ENCODE results near the gene THADA.

THADA gene

GRCh38 chr2:43309935-43310334 lies 285.9 kb downstream of the THADA start:
- Mint-ChIP-seq H3K4me3 (no peak overlapping the region), H3K36me3 (ENCODE audit: low read depth) (peaks cover 21% of the 10 kb centered on the region), H3K9me3 (no peaks in the 10 kb centered on the region), H3K4me1 (peaks cover 22% of the 10 kb centered on the region), H3K27me3 (ENCODE audit: low read depth, poor library complexity) (no peaks in the 10 kb centered on the region), H3K27ac (no peak overlapping the region)
- TF ChIP-seq CTCF (IDR thresholded peaks at IDR 0.05) = no peak
- no peak for DNase-seq

GRCh38 chr2:43307973-43308372 lies 287.9 kb downstream of the THADA start:
- Mint-ChIP-seq H3K9me3 (no peaks in the 10 kb centered on the region), H3K4me3 (no peak overlapping the region)
- no peak for TF ChIP-seq CTCF (IDR thresholded peaks at IDR 0.05)

GRCh38 chr2:43307046-43307445 lies 288.8 kb downstream of the THADA start:
- TF ChIP-seq CTCF (IDR thresholded peaks at IDR 0.05) = no peak
- H3K4me3 Mint-ChIP-seq = no peak overlapping the region
- H3K27me3 Mint-ChIP-seq (ENCODE audit: low read depth, poor library complexity) = peaks cover under 1% of the 10 kb centered on the region
- H3K36me3 Mint-ChIP-seq (ENCODE audit: low read depth) = peaks cover 21% of the 10 kb centered on the region
- no peak for DNase-seq
- peak overlapping the region; percentile 47 for H3K27ac Mint-ChIP-seq
- H3K9me3 Mint-ChIP-seq = no peaks in the 10 kb centered on the region
- H3K4me1 Mint-ChIP-seq = peaks cover 16% of the 10 kb centered on the region

More at GRCh38 chr2:43307973-43308372, 287.9 kb downstream of the THADA start:
- Mint-ChIP-seq H3K27ac (no peak overlapping the region), H3K4me1 (peaks cover 23% of the 10 kb centered on the region), H3K27me3 (ENCODE audit: low read depth, poor library complexity) (no peaks in the 10 kb centered on the region), H3K36me3 (ENCODE audit: low read depth) (peaks cover 21% of the 10 kb centered on the region)
- DNase-seq = no peak

- peaks cover 3% of the 10 kb centered on the region for H3K27me3 Mint-ChIP-seq (ENCODE audit: low read depth, poor library complexity)
- peaks cover 21% of the 10 kb centered on the region for H3K36me3 Mint-ChIP-seq (ENCODE audit: low read depth)
- H3K9me3 Mint-ChIP-seq = no peaks in the 10 kb centered on the region
- TF ChIP-seq CTCF (IDR thresholded peaks at IDR 0.05) = no peak
- H3K4me3 Mint-ChIP-seq = no peak overlapping the region
- peak overlapping the region; percentile 77 for H3K27ac Mint-ChIP-seq
- no peak for DNase-seq
- H3K4me1 Mint-ChIP-seq = peaks cover 16% of the 10 kb centered on the region
Observed at GRCh38 chr2:43306197-43306596, 289.6 kb downstream of the THADA start.

- Mint-ChIP-seq H3K4me1 (peaks cover 17% of the 10 kb centered on the region), H3K27me3 (ENCODE audit: low read depth, poor library complexity) (peaks cover 3% of the 10 kb centered on the region), H3K27ac (peak overlapping the region; percentile 68), H3K4me3 (no peak overlapping the region), H3K36me3 (ENCODE audit: low read depth) (peaks cover 17% of the 10 kb centered on the region), H3K9me3 (no peaks in the 10 kb centered on the region)
- no peak for DNase-seq
- no peak for TF ChIP-seq CTCF (IDR thresholded peaks at IDR 0.05)
Observed at GRCh38 chr2:43305517-43305916, 290.3 kb downstream of the THADA start.

GRCh38 chr2:43305012-43305411 lies 290.8 kb downstream of the THADA start:
- peaks cover 13% of the 10 kb centered on the region for H3K36me3 Mint-ChIP-seq (ENCODE audit: low read depth)
- H3K4me1 Mint-ChIP-seq = peaks cover 21% of the 10 kb centered on the region
- DNase-seq = no peak
- peak overlapping the region; percentile 68 for H3K27ac Mint-ChIP-seq
- no peak for TF ChIP-seq CTCF (IDR thresholded peaks at IDR 0.05)
- H3K27me3 Mint-ChIP-seq (ENCODE audit: low read depth, poor library complexity) = peaks cover 3% of the 10 kb centered on the region
- no peak overlapping the region for H3K4me3 Mint-ChIP-seq
- H3K9me3 Mint-ChIP-seq = no peaks in the 10 kb centered on the region
